HEK293 (cell line): Measurements from ENCODE around the gene PRKAG2.

Experiments
- BCL11B ChIP-seq: fragments of 450-650 bp; formaldehyde crosslinking; IDR thresholded peaks from 2 replicates; pipeline ENCODE4 v1.5.1; 2016; ENCODE audit warnings: low read depth, missing biosample characterization, missing genetic modification characterization
- MYNN ChIP-seq: fragments of 450-650 bp; formaldehyde crosslinking; IDR thresholded peaks from 2 replicates; pipeline ENCODE4 v1.5.1; 2016; ENCODE audit warnings: missing biosample characterization, missing genetic modification characterization, borderline replicate concordance
- TCF7L2 ChIP-seq: IDR thresholded peaks from 2 replicates; pipeline ENCODE4 v1.6.1; 2011; ENCODE audit warnings: low read depth, mild to moderate bottlenecking, inconsistent platforms, low read length, moderate library complexity, borderline replicate concordance
- ZBTB48 ChIP-seq: fragments of 450-650 bp; formaldehyde crosslinking; IDR thresholded peaks from 2 replicates; pipeline ENCODE4 v1.5.1; 2016; ENCODE audit warnings: missing biosample characterization, missing genetic modification characterization
- ZNF416 ChIP-seq: fragments of 450-650 bp; formaldehyde crosslinking; IDR thresholded peaks from 2 replicates; pipeline ENCODE4 v1.5.1; 2016; ENCODE audit warnings: missing biosample characterization, missing genetic modification characterization
- TF ChIP-seq, protein P1 (sequence below): fragments of 450-650 bp; formaldehyde crosslinking; IDR thresholded peaks from 2 replicates; pipeline ENCODE4 v1.5.1; 2016; ENCODE audit warnings: missing biosample characterization, missing genetic modification characterization
- TF ChIP-seq, protein P2 (sequence below): fragments of 450-650 bp; formaldehyde crosslinking; IDR thresholded peaks from 2 replicates; pipeline ENCODE4 v1.5.1; 2016; ENCODE audit warnings: missing biosample characterization, missing genetic modification characterization

DNA sequence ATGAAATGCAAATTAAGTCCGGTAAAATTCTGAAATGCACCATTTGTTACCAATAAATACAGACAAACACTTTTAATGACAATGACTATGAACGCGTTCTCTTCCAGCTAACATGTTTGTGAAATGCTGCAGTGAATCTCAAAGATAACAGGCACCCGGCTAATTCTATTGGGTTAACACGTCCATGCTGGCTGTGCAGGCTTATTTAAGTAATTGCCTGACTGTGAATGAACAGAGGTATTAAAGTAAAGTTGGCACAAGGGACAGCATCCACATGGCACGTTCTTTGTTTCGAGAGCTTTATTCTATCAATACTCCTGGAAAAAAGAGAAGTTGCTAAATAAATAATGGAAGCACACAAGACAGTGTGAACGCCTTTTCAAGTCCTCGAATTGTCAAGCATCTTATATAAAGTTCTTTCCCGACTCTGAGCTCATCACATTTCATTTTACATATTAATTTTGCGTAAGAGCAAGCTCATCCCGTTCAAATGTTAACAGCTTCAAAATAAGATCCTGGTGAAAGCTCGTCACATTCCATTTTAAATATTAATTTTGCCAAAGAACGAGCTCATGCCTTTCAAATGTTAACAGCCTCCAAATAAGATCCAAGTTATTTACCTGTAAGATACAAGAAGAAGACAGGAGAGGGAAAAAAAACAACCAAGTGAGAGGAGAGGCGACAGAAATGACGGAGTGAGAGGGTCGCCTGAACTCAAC lies 245.9 kb downstream of the PRKAG2 start:
- TF ChIP-seq MYNN: peak; percentile 45; the same call in 1 of the 2 replicates
- no peak for TF ChIP-seq BCL11B
- TF ChIP-seq, protein P1, sequence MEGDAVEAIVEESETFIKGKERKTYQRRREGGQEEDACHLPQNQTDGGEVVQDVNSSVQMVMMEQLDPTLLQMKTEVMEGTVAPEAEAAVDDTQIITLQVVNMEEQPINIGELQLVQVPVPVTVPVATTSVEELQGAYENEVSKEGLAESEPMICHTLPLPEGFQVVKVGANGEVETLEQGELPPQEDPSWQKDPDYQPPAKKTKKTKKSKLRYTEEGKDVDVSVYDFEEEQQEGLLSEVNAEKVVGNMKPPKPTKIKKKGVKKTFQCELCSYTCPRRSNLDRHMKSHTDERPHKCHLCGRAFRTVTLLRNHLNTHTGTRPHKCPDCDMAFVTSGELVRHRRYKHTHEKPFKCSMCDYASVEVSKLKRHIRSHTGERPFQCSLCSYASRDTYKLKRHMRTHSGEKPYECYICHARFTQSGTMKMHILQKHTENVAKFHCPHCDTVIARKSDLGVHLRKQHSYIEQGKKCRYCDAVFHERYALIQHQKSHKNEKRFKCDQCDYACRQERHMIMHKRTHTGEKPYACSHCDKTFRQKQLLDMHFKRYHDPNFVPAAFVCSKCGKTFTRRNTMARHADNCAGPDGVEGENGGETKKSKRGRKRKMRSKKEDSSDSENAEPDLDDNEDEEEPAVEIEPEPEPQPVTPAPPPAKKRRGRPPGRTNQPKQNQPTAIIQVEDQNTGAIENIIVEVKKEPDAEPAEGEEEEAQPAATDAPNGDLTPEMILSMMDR (tag by site-specific recombination): no peak
- TF ChIP-seq ZNF416 (tag by site-specific recombination): no peak
- no peak for TF ChIP-seq TCF7L2
- TF ChIP-seq, protein P2, sequence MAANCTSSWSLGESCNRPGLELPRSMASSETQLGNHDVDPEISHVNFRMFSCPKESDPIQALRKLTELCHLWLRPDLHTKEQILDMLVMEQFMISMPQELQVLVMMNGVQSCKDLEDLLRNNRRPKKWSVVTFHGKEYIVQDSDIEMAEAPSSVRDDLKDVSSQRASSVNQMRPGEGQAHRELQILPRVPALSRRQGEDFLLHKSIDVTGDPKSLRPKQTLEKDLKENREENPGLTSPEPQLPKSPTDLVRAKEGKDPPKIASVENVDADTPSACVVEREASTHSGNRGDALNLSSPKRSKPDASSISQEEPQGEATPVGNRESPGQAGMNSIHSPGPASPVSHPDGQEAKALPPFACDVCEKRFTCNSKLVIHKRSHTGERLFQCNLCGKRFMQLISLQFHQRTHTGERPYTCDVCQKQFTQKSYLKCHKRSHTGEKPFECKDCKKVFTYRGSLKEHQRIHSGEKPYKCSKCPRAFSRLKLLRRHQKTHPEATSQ (tag by site-specific recombination): no peak
- TF ChIP-seq ZBTB48: no peak
